ENCODE measurements around the gene SQOR. TPM values are rescaled to one million over a fixed set of nuclear protein-coding genes. Genes with fewer than 3 reads are reported as not detected.

SQOR gene
- total RNA-seq, 1 donor from 2014 or later: 124 TPM

- TF ChIP-seq, protein P1, sequence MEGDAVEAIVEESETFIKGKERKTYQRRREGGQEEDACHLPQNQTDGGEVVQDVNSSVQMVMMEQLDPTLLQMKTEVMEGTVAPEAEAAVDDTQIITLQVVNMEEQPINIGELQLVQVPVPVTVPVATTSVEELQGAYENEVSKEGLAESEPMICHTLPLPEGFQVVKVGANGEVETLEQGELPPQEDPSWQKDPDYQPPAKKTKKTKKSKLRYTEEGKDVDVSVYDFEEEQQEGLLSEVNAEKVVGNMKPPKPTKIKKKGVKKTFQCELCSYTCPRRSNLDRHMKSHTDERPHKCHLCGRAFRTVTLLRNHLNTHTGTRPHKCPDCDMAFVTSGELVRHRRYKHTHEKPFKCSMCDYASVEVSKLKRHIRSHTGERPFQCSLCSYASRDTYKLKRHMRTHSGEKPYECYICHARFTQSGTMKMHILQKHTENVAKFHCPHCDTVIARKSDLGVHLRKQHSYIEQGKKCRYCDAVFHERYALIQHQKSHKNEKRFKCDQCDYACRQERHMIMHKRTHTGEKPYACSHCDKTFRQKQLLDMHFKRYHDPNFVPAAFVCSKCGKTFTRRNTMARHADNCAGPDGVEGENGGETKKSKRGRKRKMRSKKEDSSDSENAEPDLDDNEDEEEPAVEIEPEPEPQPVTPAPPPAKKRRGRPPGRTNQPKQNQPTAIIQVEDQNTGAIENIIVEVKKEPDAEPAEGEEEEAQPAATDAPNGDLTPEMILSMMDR (conservative IDR thresholded peaks at IDR 0.05; ENCODE audit: low read depth, low read length): no peak
- H3K4me3 ChIP-seq (ENCODE audit: low read depth, low read length): peak overlapping the region; percentile 63
- no peak for DNase-seq (ENCODE audit: low read depth)
Measured at GRCh38 chr15:45703670-45704328, 69.0 kb downstream of the SQOR start.

GRCh38 chr15:45704329-45705249, 69.8 kb downstream of the SQOR start:
- peak overlapping the region; percentile 63 for H3K4me3 ChIP-seq (ENCODE audit: low read depth, low read length)
- DNase-seq (ENCODE audit: low read depth): no peak

GRCh38 chr15:45705510-45706473, 71.0 kb downstream of the SQOR start:
- TF ChIP-seq, protein P1 (conservative IDR thresholded peaks at IDR 0.05; ENCODE audit: low read depth, low read length): peak; percentile 87
- peak; percentile 46 for DNase-seq (ENCODE audit: low read depth)

More at GRCh38 chr15:45704329-45705249, 69.8 kb downstream of the SQOR start:
- TF ChIP-seq, protein P1 (conservative IDR thresholded peaks at IDR 0.05; ENCODE audit: low read depth, low read length): no peak

DNA sequence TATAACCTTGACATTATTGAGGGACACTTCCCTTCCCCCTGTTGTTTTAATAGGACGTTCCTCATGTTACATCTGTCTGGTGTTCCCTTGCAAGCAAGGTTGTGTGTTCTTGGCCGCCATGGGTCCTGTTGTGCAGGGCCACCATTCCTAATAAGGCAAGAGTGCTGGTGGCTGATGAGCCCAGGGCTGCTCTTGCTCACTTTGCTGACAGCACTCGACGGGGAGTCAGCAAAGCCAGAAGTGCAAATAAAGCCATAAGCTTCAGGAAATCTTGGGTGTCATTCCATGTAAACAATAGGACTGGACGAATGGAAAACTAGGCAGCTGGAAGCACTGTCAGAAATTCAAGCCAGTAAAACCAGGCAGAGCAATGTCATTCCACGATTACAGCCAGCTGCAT, 75.8 kb downstream of the SQOR start:
- no peak for DNase-seq (ENCODE audit: low read depth)
- H3K4me3 ChIP-seq (ENCODE audit: low read depth, low read length): no peak overlapping the region
- TF ChIP-seq, protein P1 (conservative IDR thresholded peaks at IDR 0.05; ENCODE audit: low read depth, low read length): no peak

More at GRCh38 chr15:45705510-45706473, 71.0 kb downstream of the SQOR start:
- H3K4me3 ChIP-seq (ENCODE audit: low read depth, low read length): peak overlapping the region; percentile 63

- DNase-seq (ENCODE audit: low read depth): no peak
- no peak overlapping the region for H3K4me3 ChIP-seq (ENCODE audit: low read depth, low read length)
- TF ChIP-seq, protein P1 (conservative IDR thresholded peaks at IDR 0.05; ENCODE audit: low read depth, low read length): peak; percentile 93
Measured at GRCh38 chr15:45714590-45715488, 80.0 kb downstream of the SQOR start.
